ENCODE results near the gene MAML2. TPM values are rescaled to one million over a fixed set of nuclear protein-coding genes. Genes with fewer than 3 reads are reported as not detected.

MAML2 gene
- total and polyA plus RNA-seq, 2 of the 8 experiments (the other 6 are each of a cell fraction or from before 2014, with no cell fraction given), result 3.8 to 6.6 TPM

GRCh38 chr11:96017856-96018255 lies 325.1 kb downstream of the MAML2 start (continued):
- no peak for TF ChIP-seq ATF2 (IDR thresholded peaks at IDR 0.05; ENCODE audit: low read length)
- no peak for TF ChIP-seq TAF7 (optimal IDR thresholded peaks at IDR 0.05; ENCODE audit: borderline replicate concordance, low read depth, low read length)
- no peak for TF ChIP-seq HDAC2 (IDR thresholded peaks at IDR 0.05; ENCODE audit: borderline replicate concordance in 1 of 2, low read depth in 2 of 2, low read length in 2 of 2)
- no peak for TF ChIP-seq CREB1 (IDR thresholded peaks at IDR 0.05)
- no peak for TF ChIP-seq CBX5 (IDR thresholded peaks at IDR 0.05; ENCODE audit: low read depth, low read length)
